Measurements from ENCODE around the gene SOAT2.
A peak's percentile ranks its signal among the peaks of the same experiment; 100 is the strongest.

The SOAT2 gene

DNA sequence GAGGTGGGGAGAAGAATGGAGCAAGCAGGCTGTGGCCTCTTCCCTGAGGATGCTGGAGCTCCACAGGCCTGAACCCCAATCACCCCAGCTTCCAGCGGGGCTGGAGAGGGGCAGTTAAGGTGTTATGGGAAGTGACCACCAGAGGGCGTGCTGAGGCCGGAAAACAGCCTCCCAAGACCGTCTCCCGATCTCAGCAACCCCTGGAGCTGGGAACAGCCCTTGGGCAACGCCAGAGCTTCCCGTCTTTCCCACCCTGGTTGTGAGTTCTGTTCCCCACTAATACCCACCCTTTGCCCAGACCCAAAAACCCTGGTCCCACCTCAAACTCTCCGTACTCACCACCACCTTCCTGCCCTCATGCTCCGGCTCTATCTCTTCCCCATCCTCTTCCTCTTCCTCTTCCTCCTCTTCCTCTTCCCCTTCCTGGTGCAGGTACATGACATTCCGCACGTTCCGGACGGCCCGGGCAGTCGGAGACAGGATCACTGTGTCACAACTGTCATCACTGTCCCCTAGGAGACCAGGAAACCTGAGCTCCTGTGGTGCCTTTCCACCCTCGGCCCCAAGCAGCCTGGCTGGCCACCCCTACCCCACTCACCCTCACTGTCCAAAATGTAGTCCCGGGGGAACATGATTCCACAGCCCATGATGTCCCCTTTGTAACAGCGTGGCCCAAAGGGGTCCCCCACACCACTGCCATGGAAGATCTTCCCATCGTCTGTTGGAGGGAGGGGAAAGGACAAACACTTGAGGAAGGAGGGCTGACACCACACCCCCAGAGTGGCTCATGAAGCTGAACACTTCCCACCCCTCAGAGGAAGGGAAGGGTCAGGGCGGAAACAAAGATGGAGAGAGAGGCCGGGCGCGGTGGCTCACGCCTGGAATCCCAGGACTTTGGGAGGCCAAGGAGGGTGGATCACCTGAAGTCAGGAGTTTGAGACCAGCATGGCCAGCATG is 37.0 kb upstream of the SOAT2 start:
- DNase-seq = peak in 1 of 2 experiments; percentile 73

DNA sequence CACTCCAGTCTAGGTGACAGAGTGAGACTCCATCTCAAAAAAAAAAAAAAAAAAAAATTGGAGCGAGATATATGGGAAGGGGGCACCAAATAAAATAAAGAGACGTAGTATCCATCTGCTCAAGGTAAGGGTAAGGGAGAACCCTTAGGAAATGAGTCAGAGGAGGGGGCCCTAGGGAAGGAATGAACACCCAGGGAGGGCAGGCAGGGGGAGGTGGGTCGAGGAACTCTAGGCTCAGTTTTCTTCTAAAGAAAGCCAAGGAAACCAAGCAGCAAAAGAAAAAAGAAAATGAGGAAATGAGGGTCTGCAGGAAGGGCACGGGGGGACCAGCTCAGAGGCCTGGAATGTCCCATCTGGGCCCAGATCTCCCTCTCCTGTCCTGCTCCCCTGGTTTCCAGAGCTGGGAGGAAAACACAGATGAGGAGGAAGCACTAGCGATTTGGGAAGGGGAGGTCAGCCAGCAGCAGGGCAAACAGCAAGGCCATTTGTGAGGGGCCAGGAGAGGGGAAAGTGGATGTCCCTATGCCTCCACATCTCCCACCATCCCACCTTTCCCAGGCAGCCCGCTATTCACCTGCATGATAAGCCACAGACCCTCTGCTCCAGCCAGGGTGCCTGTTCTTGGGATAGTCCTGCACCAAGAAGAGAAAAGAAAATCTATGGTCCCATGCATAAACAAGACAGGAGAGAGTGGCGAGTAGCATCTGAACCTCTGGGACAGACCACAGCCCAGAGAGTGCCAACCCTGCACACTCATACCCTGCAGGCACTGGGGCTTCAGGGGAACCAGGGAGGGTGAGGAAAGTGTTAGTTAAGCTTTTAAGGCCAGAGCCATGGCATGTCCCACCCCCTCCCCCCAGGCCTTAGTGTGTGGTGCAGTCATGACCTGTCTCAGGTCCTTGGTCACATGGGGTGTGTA is 36.0 kb upstream of the SOAT2 start:
- no peak for DNase-seq

DNA sequence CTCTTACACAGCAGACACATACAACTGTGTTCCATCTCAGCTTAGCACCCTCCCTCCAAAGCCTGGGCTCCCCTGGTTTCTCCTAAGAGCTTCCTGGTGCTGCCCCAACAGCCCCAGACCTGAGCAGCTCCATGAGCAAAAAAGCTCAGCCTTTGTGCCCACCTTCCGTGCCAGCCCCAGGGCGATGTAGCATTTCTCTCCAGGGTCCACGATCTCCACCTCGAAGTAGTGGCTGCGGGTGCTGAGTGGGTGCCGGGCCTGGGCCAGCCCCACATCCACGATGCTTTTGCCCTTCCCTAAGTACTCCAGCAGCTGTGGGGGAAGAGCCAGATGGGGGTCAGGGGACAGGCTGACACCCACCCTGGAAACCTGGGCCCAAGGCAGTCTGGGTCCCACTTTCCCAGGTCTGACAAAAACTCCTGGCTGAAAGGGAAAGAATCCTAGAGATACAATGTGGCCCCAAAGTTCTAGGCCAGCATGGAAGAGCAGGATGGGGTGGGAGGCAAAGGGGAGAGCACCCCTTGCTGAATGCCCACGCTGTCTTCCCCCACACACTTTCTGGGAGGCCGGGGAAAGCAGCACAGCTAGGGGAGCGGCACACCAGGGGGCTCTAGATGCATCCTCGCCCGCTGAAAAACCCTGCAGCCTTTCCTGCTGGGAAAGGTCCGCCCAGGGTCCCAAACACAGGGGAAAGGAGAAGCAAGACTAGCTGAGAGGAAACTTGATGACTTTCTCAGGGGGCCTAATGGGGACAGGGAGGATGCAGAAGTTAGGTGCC is 35.1 kb upstream of the SOAT2 start:
- no peak for DNase-seq

DNA sequence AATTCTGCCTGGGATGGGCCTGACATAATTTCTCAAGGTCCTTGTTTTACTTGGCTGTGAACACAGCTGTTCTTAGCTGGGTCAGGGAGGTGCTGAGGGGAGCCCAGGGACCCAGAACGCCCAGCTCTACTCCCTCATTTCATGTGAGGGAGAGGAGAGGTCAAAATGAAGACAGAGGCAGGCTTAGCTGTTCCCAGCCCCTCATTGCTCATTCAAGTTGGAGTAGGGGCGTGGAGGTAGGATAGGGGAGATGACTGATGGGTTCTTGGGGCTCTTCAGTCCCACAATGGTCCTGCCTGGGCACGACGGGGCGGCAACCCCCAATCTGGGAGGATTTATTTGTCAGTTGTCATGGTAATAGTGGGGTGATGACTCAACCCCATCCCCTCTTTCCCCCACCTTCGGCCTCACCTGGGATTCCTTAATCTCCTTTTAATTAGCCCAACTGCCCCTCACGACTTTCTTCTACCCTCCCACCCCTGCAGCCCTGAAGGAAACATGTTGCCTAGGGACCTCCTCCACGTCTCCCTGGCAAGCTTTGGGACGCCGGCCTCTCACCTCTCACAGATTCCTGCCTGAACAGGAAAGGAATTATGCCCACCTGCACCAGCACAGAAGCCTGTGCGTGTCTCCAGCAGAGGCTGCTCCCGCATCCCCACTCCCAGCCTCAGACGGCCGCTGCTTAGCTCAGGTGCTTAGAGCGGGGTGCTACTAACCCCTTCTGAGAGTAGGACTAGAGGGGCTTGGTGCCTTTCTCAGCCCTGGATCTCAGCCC is 34.3 kb upstream of the SOAT2 start:
- no peak for DNase-seq

DNA sequence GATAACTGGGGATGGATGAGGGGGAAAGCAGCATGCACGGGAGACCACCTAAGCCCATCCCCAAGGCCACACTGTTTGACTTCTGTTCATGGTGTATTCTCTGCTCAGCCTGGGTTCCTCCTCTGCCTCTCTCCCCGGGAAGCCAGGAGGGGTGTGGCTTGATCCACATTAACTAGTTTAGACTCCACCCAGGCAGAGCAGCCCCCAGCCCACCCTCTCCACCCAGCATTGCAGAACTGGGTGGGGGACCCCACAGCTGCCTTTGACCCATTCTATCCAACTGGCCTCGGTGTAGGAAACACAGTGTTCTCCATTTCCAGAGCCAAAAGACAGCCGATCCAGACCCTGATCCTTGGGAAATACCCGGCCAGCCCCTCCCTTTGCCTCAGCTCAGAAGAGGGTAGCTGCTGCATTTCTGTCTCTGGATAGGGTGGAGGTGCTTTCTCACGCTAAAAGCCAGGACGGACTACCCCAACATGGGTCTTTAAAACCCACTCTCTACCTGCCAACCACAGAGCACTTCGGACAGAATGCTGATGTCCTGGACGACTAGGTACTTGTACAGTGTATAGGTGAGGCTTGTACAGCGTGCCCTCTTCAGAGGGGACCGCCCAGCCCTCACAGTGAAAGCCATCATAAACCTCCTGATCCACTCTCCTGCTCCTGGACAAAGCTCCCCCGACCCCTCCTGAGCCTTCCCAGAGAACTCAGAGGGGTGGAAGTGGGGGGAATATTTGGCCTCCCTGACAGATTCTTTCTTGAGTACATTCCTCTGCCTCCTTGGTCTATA is 33.5 kb upstream of the SOAT2 start:
- no peak for DNase-seq

DNA sequence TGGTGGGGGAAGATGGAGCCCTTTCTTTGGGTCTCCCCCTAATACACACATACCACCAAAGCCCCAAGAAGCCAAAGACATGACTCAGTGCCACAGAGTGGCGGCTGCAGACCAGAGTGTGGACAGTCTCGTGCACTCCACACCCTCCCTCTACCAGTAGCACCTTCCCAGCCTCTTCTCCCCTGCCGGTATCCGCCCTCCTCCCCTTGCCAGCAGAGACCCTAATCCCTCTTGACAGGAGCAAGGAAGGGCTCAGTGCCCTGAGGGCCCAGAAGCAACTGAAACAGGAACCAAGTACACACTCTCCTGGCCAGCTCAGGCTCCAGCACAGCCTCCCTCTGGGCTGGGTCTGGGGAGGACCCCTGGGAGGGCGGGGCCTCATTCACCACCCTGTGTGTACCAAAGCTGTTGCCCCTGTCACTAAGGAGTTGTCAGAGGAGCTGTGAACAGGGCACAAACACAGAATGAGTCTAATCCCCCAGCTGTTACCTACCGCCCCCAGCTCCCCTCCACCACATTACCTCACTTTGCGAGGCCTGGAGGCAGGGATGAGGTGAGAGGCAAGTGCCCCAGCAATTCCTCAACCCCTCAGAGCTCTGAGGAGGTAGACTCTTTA is 32.3 kb upstream of the SOAT2 start:
- DNase-seq = no peak

DNA sequence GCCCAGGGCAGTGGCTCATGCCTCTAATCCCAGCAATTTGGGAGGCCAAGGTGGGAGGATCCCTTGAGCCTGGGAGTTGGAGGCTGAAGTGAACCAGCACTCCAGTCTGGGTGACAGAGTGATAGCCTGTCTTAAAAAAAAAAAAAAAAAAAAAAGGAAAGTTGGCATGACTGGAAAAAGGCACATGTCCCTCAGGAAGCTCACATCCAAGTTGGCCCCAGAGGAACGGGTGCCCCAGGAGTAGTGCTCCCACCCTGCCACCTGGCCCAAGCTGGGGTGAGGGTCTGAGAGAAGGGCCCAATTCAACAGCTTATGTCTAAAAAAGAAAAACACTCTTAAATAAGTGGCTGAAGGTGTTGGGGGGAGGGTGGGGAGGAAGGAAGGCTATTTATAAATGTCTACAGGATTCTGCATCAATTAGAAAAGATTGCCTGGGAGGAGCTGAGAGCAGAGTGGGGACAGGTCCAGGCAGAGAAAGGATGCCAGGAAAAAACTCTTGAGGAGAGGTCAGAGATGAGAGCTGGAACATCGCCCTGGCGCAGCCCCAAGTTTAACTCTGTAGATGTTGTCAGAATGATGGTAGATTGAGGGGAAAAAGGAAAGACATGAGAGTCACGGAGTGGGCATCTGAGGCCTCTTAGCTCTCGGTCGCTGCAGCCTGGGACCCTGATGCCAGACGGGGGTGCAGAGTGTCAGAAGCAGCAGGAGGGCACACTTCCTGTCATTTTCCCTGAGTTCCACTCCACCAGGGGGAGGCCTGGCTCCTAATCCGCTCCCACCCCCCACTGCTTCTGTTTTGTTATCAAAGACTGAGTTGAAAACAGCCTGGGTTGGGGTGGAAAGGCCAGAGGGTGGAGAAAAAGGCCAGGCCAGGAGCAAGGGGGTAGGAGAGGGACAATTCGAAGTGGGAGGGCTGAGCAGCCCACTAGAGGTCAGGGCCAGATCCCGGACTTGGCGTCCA is 31.4 kb upstream of the SOAT2 start:
- peak in 1 of 2 experiments; percentile 85 for DNase-seq

DNA sequence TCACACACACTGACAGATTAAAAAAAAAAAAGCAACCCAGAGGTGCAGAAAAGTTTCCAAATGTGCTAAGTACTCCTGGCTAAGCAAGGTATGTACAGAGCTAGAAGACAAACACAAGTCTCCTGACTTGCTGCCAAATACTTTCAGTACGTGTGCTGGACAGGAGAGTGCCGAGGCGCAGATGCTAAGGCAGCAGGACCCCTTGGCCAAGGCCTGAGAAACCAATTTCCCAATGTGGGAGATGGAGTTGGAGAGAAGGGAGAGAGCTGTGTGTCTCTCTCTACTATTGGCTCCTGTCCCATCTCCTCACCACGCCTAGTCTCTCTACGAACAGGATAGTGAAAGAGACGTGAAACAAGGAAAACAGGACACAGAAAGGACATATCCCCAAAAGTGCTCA is 29.4 kb upstream of the SOAT2 start:
- DNase-seq = peak in 1 of 2 experiments; percentile 33

DNA sequence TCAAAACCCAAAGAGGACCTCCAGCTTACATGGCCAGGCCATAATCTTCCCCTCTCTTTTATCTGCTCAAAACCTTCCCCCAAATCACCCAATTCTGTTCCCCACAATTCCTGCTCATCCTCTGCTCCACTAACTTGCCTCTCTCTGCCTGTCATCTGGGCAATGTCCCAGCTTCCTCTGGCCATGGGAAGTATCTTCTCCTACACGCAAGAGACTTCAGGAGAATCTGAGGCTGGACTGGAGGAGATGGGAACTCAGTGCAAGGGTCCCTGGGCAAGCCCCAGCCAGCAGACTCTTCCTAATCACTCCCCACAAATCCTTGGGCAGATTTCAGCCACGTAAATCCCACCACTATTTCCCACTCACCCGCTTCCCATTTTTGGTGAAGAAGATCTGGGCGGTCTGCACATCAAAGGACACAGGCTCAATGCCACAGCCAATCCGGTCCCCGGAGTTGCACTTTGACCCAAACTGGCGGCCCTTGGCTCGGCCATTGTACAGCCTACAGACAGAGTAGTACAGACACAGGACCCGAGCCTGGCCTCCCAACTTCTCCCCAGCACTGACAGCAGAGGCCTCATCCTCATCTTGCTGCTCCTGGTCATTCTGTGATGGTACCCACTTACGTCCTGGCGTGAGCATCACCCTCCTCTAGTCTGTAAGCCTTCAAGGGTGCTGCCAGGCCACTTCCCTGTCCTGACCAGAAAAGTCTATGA is 28.8 kb upstream of the SOAT2 start:
- DNase-seq = no peak

DNA sequence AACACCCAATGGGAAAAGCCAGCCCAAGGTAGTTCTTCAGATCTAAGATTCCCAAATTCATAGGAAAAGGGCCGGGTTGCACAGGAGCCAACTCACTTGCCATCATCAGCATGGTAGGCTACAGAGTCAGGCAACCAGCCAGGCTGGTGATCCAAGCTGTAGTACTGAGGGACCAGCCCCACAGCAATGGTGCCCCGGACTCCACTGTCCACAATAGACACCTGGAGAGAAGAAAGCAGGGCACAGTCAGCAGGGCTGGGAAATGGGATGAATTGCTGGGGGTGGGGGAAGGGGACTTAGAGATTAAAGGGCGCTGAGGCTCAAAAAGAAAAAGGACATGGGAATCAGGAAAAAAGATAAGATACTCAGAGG is 28.3 kb upstream of the SOAT2 start:
- no peak for DNase-seq

DNA sequence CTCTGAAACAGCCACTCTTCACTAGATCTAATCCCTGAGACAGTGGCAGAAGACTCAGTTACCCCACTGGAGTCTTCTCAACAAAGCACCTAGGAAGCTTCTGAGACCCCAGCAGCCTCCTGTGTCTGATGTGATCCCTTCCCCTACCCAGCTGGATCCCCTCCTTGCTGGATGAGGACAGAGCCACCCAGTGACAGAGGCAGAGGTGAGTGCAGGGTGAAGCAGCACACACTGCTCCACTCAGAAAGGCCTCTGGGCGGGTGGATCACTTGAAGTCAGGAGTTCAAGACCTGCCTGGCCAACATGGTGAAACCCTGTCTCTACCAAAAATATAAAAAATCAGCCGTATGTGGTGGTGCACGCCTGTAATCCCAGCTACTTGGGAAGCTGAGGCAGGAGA is 26.8 kb upstream of the SOAT2 start:
- DNase-seq = no peak

DNA sequence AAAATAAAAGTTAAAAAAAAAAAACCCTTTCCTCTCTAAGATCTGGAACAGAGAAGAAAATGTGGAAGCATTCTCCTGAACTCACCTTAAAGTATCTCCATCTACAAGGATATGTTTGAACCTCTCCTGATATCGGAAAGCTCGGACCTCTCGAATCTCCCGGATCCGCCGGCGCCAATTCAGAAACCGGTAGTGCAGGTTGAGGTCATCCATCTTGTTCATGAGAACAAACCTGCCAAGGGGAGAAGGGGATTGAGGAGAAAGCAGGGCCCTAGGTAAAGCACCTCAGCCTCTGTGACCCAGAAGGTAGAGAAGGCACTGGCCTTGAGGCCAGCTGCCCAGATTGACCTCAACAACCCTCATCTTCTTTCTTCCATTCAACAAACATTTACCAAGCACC is 26.3 kb upstream of the SOAT2 start:
- no peak for DNase-seq

DNA sequence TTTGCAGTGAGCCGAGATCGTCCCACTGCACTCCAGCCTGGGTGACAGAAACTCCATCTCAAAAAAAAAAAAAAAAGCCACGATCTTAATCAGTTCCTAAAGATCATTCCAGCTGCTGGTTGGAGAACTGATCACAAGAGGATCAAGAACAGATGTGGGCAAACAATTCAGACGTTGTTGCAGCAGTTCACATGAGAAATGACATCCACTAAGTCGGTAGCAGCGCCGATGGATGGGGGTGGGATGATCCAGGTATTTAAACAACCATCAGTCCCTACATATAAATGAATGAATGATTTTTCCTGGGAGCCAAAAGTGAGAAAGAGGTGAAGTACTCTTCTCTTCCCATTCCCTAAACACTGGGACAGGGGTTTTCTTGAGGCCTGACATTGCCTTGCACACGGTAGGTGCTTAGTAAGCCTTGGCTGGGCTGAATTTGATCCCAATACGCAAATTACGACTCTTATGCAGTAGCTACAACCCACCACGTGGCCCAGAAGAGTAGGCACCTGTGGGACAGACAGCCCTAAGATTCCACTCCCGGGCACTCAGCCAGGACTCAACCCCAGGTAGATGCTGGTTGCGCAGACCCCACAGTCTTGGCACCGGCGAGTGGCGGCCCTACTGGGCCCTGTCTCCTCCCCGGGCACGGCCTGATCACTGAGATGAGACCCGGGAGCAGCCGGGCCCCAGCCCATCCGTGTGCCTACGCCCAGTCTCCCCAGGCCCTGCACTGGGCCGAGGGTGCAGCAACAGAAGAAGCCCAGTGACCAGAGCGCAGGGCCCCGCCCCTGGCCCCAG is 24.7 kb upstream of the SOAT2 start:
- no peak for DNase-seq

DNA sequence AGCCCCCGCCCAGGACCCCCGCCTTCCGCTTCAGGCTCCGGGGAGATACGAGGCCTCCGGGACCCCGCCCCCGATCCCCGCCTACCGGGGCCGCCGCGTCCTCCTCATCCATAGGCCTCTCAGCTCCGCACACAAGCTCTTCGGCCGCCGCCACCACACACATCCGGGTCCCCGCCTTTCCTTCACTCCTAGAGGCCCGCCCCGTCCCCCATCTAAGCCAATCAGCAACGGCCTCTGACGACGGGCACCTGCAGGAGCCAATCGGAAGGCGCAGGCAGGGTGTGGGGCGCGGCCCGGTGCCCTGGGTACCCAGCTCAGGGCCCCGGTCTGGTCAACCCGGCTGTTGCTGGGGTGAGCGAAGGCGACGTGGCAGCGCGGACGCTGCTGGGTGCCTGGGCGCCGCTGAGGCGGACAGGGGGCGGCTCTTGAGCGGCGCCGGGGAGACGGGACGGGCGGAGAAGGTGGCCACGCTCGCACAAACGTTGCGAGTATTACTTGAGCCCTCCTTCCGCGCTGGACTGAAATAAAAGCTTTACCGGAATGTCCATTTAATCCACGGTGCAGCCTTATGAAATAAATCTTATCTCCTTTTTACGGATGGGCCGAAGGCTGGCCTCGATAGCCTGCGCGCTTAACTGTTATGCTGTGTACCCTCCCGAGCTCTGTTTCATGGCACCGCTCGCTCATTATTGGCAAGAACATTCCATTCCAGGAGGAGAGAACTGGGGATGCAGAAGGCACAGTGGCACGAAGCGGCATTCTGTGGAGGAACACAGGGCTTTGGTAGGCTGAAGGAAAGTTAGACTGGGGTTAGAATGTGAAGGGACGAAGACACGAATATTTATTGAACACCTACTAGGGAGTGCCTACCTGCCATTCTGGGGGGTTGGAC is 23.8 kb upstream of the SOAT2 start, which contains the start of gene SPRYD3:
Gene SPRYD3, minus strand, starts transcription at position 165 of the 892 bp plus-strand sequence. Its CDS starts 57 bp downstream, at position 108.
- DNase-seq = peak; percentile 85 to 96

DNA sequence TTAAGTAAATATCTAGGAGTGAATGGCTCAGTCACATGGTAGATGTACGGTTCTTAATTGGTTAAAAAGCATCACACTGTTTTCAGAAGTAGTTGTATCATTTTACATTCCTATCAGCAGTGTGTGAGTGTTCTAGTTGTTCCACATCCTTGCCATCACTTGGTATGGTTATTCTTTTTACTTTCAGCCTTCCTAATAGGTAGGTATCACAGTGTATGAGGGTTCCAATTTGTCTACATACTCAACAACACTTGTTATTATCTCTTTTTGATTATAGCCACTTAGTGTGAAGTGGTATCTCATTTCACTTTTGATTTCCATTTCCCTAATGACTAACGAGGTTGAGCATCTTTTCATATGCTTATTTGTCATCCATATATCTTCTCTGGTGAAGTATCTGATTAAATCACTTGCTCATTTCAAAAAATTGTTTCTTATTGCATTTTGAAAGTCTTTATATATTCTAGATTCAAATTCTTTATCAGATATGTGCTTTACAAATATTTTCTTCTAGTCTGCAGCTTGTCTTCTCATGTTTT is 20.6 kb upstream of the SOAT2 start:
- no peak for DNase-seq

DNA sequence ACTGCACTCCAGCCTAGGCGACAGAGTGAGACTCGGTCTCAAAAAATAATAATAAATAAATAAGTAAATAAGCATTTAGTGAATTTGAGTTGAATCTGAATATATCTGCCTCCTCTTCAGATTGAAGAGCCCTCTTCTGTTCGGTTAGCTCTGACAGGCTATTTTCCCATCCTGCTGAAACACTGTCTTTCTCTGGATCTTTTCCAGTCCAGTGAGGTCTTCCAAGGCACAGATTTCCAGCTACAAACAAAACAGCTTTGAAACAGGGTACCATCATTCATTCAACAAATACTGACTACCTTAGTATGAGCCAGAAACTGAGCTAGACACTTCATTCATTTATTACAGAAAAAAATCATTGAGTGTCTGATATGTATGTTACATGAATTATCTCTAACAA is 16.9 kb upstream of the SOAT2 start:
- DNase-seq = no peak

DNA sequence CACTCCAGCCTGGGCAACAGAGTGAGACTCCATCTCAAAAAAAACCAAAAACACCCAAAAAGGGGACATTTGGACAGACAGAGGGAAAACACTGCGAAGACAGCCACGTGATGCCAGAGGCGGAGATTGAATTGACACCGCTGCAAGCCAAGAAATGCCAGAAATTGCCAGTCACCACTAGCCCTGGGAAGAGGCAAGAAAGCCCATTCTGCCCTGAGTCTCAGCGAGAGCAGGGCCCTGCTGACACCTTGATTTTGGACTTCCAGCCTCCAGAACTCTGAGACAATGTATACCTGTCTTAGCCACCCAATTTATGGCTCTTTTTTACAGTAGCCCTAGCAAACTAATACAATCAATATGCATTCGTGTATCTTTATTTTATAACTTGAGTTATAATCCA is 13.2 kb upstream of the SOAT2 start:
- no peak for DNase-seq

All from NCI-H446 (cell line).